ENCODE results near the gene LRRC4B. TPM values are rescaled to one million over a fixed set of nuclear protein-coding genes. Genes with fewer than 3 reads are reported as not detected.

Gene LRRC4B
- total RNA-seq, 1 donor from 2014 or later, result 0.47 TPM

DNA sequence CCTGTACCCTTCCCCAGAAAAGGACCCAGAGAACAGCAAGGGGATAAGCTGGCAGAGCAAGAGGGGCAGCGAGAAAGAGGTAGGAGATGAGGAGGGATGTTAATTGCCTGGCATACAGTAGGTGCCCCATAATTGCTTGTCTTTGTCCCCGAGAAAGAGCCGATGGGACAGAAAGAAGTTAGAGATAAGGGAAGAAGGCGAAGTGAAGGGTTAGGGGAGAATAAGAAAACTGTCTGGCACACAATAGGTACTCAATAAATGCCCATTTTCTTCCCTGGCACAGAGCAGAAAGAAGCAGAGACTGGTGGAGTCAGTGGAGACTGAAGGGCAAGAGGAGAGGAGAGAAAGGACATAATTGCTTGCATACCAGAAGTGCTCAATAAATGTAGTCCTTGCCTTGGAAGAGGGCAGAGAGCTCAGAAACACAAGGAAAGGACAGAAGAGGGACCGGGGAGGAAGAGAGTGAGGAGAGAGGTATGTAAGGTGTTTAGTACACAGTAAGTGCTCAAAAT is 73.2 kb downstream of the LRRC4B start:
- H3K9me3 ChIP-seq (replicated peaks), result peaks cover 5% of the 10 kb centered on the region
- H3K27me3 ChIP-seq (ENCODE audit: low read depth), result no peaks in the 10 kb centered on the region
- intact Hi-C loops (cut with micrococcal nuclease), result no loop called here
- peak overlapping the region; percentile 5 for H3K27ac ChIP-seq (replicated peaks)
- peaks cover 20% of the 10 kb centered on the region for H3K4me1 ChIP-seq
- H3K4me3 ChIP-seq, result no peak overlapping the region
- no peaks in the 10 kb centered on the region for H3K36me3 ChIP-seq
- DNase-seq, result no peak
- TF ChIP-seq, protein P1, sequence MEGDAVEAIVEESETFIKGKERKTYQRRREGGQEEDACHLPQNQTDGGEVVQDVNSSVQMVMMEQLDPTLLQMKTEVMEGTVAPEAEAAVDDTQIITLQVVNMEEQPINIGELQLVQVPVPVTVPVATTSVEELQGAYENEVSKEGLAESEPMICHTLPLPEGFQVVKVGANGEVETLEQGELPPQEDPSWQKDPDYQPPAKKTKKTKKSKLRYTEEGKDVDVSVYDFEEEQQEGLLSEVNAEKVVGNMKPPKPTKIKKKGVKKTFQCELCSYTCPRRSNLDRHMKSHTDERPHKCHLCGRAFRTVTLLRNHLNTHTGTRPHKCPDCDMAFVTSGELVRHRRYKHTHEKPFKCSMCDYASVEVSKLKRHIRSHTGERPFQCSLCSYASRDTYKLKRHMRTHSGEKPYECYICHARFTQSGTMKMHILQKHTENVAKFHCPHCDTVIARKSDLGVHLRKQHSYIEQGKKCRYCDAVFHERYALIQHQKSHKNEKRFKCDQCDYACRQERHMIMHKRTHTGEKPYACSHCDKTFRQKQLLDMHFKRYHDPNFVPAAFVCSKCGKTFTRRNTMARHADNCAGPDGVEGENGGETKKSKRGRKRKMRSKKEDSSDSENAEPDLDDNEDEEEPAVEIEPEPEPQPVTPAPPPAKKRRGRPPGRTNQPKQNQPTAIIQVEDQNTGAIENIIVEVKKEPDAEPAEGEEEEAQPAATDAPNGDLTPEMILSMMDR (IDR thresholded peaks at IDR 0.05; ENCODE audit: borderline replicate concordance), result no peak

DNA sequence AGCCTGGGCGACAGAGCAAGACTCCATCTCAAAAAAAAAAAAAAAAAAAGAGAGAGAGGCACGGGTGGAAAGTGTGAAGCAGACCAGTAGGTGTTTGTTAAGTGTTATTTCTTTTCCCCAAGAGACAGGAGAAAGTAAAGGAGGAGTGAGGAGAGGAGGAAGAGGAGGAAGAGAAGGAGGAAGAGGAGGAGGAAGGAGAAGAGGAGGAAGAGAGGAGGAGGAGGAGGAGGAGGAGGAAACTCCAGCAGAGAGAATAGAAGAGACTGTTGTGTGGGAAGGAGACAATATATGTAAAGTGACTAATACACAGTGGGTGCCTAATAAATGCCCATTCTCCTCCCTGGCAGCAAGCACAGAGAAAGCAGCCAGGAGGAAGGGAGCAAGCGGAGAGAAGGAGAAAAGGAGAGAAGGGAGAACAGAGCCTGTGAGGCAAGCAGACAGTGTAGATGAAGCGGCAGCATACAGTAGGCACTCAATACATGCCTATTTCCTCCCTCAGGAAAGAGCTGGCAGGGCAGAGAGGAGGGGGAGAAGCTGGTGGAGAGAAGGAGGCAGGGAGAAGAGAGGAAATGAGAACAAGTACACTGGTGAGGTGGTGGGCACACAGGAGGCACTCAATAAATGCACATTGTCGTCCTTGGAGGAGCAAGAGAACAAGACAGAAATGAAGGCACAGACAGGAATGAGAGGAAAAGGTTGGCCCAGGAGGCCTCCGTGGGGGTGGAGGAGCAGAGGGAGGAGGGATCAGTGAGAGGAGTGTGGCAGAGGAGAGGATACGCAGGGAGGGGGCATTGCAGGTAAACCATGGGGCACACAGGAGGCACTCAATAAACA is 73.8 kb downstream of the LRRC4B start:
- Histone ChIP-seq H3K4me1 (peaks cover 20% of the 10 kb centered on the region), H3K9me3 (replicated peaks) (peaks cover 5% of the 10 kb centered on the region), H3K4me3 (no peak overlapping the region), H3K27ac (replicated peaks) (no peak overlapping the region), H3K36me3 (no peaks in the 10 kb centered on the region), H3K27me3 (ENCODE audit: low read depth) (no peaks in the 10 kb centered on the region)
- DNase-seq, result no peak
- intact Hi-C loops (cut with micrococcal nuclease), result no loop called here
- TF ChIP-seq, protein P1 (IDR thresholded peaks at IDR 0.05; ENCODE audit: borderline replicate concordance), result no peak

DNA sequence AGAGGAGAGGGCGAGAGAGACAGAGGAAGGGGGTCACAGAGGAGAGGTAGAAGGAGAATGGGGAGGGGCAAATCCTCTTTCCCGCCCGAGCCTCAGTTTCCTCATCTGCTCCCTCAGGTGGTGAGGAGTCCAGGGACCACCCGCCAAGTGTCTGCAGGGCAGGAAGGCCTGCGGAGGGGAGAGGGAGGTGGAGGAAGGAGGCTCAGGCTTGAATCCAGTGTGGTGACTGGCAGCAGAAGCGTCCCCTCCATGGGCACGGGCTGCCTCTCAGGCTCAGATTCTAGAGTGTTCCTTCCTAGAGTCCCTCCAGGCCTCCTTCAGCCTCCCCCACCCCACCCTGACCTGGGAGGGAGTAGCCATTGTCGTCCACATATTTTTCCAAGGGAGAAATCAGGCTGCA is 75.1 kb downstream of the LRRC4B start:
- Histone ChIP-seq H3K4me3 (no peak overlapping the region), H3K4me1 (peaks cover 20% of the 10 kb centered on the region), H3K36me3 (no peaks in the 10 kb centered on the region), H3K27ac (replicated peaks) (no peak overlapping the region), H3K27me3 (ENCODE audit: low read depth) (no peaks in the 10 kb centered on the region), H3K9me3 (replicated peaks) (peaks cover 5% of the 10 kb centered on the region)
- DNase-seq, result no peak
- intact Hi-C loops (cut with micrococcal nuclease), result no loop called here
- TF ChIP-seq, protein P1 (IDR thresholded peaks at IDR 0.05; ENCODE audit: borderline replicate concordance), result no peak

DNA sequence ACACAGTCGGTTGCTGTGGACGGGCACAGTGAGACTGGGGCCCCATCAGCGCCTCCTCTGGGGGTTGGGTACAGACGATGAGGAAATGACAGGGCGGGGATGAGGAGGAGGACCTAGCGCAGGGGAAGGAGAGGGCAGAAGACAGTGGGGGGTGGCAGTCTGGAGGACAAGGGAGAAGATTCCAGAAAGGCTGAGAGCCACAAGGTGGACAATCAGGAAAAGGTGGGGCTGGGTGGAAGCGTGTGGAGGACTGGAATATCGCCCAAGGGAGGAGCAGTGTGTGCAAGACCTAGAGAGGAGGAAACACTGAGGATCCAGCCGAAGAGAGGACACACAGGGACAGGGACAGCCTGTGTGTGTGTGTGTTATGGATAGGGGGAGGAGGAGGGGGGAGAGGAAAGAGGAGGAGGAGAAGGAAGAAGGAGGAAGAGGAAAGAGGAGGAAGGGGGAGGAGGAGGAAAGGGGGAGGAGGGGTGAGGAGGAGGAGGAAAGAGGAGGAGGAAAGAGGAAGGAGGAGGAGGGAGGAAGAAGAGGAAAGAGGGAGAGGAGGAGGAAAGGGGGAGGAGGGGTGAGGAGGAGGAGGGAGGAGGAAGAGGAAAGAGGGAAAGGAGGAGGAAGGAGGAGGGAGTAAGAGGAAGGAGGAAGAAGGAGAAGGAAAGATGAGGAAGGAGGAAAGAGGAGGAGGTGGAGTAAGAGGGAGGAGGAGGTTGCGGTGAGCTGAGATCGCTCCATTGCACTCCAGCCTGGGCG is 75.8 kb downstream of the LRRC4B start:
- DNase-seq, result no peak
- Histone ChIP-seq H3K9me3 (replicated peaks) (peaks cover 5% of the 10 kb centered on the region), H3K4me1 (peaks cover 20% of the 10 kb centered on the region), H3K4me3 (no peak overlapping the region), H3K27me3 (ENCODE audit: low read depth) (peaks cover 4% of the 10 kb centered on the region), H3K27ac (replicated peaks) (no peak overlapping the region), H3K36me3 (no peaks in the 10 kb centered on the region)
- intact Hi-C loops (cut with micrococcal nuclease), result no loop called here
- TF ChIP-seq, protein P1 (IDR thresholded peaks at IDR 0.05; ENCODE audit: borderline replicate concordance), result no peak

DNA sequence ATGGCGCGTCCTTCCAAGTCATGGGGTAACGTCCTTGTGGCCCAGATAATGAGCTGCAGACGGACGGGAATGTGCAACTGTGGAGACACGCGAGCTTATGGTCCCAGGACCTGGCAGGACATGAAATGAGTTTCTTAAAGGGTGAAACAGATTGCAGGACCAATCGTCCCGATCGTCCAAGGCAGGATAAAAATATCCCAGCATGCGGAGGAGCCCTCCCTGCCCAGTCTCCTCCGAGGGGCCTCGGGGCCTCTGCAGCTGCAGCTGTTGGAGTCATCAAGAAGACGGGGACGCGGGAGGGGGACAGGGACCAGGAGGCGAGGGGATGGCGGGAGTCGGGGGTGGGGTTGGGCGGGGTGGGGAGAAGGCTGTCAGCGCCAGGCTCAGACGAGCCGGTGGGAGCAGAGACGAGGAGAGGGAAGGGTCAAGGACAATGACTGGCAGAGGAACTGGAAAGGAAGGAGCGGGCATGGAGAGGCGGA is 77.2 kb downstream of the LRRC4B start:
- H3K27ac ChIP-seq (replicated peaks), result no peak overlapping the region
- intact Hi-C loops (cut with micrococcal nuclease), result no loop called here
- H3K9me3 ChIP-seq (replicated peaks), result peaks cover 5% of the 10 kb centered on the region
- peaks cover 6% of the 10 kb centered on the region for H3K27me3 ChIP-seq (ENCODE audit: low read depth)
- H3K4me3 ChIP-seq, result no peak overlapping the region
- TF ChIP-seq, protein P1 (IDR thresholded peaks at IDR 0.05; ENCODE audit: borderline replicate concordance), result no peak
- H3K4me1 ChIP-seq, result peaks cover 20% of the 10 kb centered on the region
- H3K36me3 ChIP-seq, result no peaks in the 10 kb centered on the region
- DNase-seq, result no peak

All from left ventricle myocardium inferior (tissue), 1 donor.